ENCODE data around the gene MZT1. TPM values are rescaled to one million over a fixed set of nuclear protein-coding genes. Genes with fewer than 3 reads are reported as not detected.
A peak's percentile ranks its signal among the peaks of the same experiment; 100 is the strongest.

The MZT1 gene
- polyA plus RNA-seq, 3 donors = 14.7 to 18.1 (median 16.7) TPM

DNA sequence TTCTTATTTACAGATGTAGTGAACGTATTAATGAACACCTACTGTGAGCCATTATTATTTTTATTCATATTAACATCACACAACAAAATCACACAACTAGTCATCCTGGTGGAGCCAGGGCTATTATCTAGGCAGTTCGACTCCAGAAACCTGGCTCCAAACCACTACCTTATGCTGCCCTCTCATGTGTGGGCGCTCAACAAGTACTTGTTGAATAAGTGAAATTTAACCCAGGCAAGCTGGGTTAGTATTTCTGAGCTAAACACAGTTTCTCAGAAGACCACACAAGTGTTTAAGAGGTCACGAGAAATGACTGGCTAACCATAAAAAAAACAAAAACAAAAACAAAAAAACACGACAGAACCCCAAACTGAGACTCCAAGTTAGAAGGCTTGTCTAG lies 33.6 kb downstream of the MZT1 start:
- no peak for DNase-seq

DNA sequence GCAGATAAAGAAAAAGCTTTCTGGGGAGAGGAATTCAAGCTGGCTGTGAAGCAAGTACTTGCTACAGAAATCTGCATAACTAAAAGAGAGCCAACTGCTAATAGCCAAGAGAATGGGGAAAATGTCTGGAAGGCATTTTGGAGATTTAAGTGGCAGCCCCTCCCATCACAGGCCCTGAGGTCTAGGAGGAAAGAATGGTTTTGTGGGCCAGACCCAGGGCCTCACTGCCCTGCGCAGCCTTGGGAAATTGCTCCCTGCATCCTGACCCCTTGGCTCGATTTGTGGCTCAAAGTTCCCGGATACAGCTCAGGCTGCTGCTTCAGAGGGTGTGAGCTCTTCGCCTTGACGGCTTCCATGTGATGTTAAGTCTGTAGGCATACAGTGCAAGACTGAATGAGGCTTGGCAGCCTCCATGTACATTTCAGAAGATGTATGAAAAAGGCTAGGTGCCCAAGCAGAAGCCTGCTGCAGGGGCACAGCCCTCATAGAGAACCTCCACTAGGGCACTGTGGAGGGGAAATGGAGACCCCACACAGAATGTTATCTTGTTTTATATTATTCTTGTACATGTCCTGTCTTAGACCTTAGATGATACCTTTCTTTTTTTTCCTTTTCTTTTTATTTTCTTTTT lies 34.4 kb downstream of the MZT1 start:
- no peak for DNase-seq

DNA sequence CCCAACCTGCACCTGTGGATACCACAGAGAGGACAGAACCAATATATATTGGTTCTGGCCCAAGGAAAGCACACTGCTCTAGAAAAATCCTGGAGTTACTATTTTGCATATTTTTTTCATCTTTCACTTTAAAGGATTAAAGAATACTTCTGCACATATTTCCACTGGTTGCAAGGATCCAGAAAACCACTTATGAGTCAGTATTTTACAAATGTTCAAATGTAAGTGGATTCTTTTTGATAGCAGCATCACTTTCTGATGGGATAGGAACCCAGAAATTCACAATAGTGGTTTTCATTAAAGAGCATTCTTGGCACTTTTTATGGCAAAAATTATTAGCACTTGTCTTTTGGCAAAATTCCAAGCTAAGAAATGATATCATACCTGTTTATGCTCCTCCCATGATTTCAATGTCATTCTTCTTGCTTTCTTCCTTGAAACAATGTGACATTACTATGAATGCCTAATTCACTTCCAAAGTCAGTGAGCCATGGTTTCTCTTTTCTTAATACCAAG lies 38.2 kb downstream of the MZT1 start:
- DNase-seq = no peak

DNA sequence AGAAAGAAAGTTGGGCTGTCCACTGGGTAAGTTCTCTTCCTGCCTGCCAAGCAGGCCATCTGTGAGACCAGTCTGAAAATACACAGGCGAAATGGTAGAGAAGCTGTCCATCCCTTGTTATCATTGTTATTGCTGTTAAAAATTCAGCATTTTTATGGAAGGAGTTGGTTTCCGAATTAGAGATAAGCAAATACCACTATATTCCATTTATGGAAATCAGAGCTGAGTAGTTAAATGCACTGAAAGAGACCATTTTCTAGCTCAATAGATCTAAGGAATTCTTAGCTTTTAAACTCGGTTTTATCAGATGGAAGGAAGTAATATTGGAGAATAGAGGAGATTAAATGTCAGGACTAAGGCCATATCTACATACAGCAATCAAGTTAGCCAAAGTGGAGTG lies 40.7 kb downstream of the MZT1 start:
- DNase-seq = no peak

DNA sequence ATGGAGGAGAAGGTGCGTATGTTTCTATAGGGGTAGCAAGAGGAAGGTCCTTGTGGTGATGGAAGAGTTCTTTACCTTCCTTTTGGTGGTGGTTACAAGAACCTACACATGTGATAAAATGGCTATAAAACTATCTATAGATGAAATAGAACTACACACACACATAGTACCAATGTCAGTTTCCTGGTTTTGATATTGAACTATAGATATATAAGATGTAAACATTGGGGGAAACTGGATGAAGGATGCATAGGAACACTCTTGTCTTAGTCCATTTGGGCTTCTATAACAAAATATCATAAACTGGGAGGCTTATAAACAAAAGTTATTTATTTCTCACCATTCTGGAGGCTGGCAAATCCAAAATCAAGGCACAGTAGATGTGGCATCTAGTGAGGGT lies 47.1 kb downstream of the MZT1 start:
- no peak for DNase-seq

DNA sequence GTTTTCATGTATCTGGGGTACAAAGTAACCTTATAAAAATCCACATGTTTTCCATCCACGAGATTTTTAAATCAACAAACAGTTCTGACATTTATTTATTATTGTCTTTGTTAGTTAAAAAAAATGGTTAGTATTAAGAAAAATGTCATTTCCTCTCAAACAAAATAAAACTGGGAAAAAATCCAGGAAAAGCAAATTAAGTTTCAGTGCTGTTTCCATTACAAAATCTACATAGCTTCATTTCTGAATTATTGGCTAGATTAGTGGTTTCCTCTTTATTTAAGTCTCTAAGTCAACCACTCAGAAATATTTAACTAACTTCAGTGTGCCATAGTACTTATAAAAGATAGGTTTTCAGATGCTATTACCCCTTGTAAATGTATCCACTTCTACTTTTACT lies 49.1 kb downstream of the MZT1 start:
- DNase-seq = peak; percentile 53

DNA sequence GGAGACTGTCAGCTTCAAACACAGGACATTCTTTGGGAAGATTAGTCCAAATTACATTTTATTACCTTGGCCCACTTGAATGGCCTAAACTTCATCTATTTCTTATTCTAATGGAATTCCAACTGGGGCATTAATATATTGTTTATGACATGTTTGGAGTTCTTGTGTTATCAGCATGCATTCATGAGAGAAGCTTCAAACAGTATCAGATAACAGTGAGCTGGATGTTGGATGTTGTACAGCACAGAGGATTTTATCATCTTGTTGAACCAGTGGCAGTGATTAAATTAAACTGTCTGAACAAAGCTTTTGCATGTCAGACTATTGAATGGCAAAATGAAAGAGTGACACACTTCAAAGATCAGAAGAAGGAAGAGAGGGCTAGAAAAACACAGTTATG lies 50.0 kb downstream of the MZT1 start:
- DNase-seq = no peak

DNA sequence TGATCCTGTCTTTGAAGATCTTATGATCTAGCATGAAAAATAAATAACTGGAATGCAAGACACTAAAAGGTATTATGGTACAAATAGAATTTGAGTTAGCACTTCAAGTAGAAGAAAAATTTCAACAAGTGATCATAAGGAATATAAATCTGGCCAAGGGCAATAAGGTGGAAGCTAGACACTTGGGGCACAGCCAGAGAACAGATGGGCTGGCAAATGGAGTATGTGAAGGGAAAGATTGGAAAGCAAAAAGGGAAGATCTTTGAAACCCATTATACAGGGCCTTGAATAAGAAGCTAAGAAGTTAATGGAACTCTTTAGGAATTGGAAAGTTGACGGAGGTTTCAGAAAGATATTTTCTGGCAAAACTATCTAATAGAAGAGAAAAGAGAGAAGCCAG lies 61.0 kb downstream of the MZT1 start:
- no peak for DNase-seq

DNA sequence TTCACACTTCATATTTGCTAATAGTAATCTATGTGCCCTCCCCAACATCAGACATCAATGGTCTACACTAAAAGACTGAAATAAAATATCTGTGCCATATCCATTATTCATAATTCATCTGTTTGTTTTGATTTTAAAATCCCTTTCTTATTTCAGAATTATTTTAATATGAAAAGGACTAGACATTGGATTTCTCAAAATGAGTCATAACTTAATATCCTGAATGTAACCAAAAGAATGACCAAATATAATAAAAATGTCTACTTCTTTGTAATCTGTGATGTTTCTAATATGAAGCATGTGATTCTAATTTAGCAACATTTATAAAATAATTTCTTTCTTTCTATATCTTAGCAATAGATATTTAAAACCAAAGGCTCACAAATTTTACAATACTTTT lies 64.9 kb downstream of the MZT1 start:
- no peak for DNase-seq

Other genes starting within 250 kb of the MZT1 start
- 10 to 100 TPM in 1 of 3 donors, 1 to 10 TPM in 2; 9.1 to 10.1 (median 9.3) TPM for gene BORA, start 294 bp upstream of the MZT1 start, polyA plus RNA-seq (ENCODE audit: insufficient read length in 3 of 3)
- gene DIS3, start 54.3 kb upstream of the MZT1 start, polyA plus RNA-seq (ENCODE audit: insufficient read length in 3 of 3) = 10 to 100 TPM; 33.7 to 36.5 (median 34.0) TPM
- 10 to 100 TPM; 31.5 to 38.2 (median 38.1) TPM for gene PIBF1, start 54.5 kb upstream of the MZT1 start, polyA plus RNA-seq (ENCODE audit: insufficient read length in 3 of 3)

All from renal pelvis (tissue), 4 donors.